Lower lobe of right lung (tissue), 2 donors: Measurements from ENCODE around the gene ZNF416. TPM values are rescaled to one million over a fixed set of nuclear protein-coding genes. Genes with fewer than 3 reads are reported as not detected.

Experiments
- ATAC-seq, 2 donors: fragments of 200-7000 bp; cut with Tn5 transposase; one replicate each; pipeline ENCODE4 v1.9.1; 2020 to 2022; ENCODE audit warnings: mild to moderate bottlenecking in 2 of 2, moderate library complexity in 2 of 2
- DNase-seq: peaks from one replicate; pipeline ENCODE4 v3.0.0-alpha.2; 2020
- H3K27ac ChIP-seq: fragments of 200-600 bp; one replicate; pipeline ENCODE4 v1.8.0; 2022
- H3K27me3 ChIP-seq: fragments of 200-600 bp; one replicate; pipeline ENCODE4 v1.8.0; 2022; ENCODE audit warnings: low read depth
- H3K36me3 ChIP-seq: fragments of 200-600 bp; one replicate; pipeline ENCODE4 v1.8.0; 2022; ENCODE audit warnings: mild to moderate bottlenecking
- H3K4me1 ChIP-seq: fragments of 200-600 bp; one replicate; pipeline ENCODE4 v1.8.0; 2022
- H3K4me3 ChIP-seq: fragments of 200-600 bp; one replicate; pipeline ENCODE4 v1.8.0; 2022; ENCODE audit warnings: mild to moderate bottlenecking
- H3K9me3 ChIP-seq: fragments of 200-600 bp; one replicate; pipeline ENCODE4 v1.8.0; 2022
- CTCF ChIP-seq: fragments of 200-600 bp; IDR thresholded peaks from one replicate; pipeline ENCODE4 v1.8.0; 2022; ENCODE audit warnings: antibody characterized with exemption, mild to moderate bottlenecking
- intact Hi-C: fragments of 100-400 bp; cut with DNase I; formaldehyde crosslinking; loops from one replicate; pipeline ENCODE4 v1.11.0; 2022
- total RNA-seq: library from RNA; stranded (reverse); fragmentation: NEBNext Ultra II Directional; extraction: Animal tissue kit (Norgen Biotek cat#: 25700); gene quantifications from one replicate; pipeline ENCODE4 v1.2.1, GENCODE V29; 2021
- donor health status: DM: no; HTN: yes; CAD: no; lungs with severe emphysema.

The ZNF416 gene
- total RNA-seq, 1 donor from 2014 or later: 5.4 TPM

GRCh38 chr19:57558525-57558924, 20.2 kb downstream of the ZNF416 start:
- Histone ChIP-seq H3K27ac (no peak overlapping the region), H3K36me3 (peaks cover 31% of the 10 kb centered on the region), H3K9me3 (peaks cover 25% of the 10 kb centered on the region), H3K4me1 (peaks cover 21% of the 10 kb centered on the region), H3K27me3 (no peaks in the 10 kb centered on the region), H3K4me3 (peak overlapping the region; percentile 97)
- DNase-seq (no peak), ATAC-seq (no peak)
- no peak for TF ChIP-seq CTCF
- intact Hi-C loops: no loop called here

DNA sequence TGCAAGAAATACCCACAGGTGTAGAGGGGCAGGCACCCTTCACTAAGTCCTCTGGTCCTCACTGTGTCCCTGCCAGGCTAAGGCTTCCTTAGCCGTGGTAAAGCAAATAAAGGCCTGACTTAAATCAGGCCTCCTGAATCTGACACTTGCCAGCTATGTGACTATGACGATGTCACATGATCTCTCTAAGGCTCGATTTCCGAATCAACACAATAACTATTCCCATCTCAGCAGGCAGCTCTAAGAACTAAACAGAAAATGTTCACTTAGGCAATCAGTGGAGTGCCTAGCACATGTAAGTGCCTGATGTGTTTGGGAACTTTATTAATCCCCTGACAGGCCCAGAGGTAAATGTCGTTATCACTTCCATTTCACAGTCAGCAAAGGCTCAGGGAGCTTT, 21.1 kb downstream of the ZNF416 start:
- no peak for TF ChIP-seq CTCF
- Histone ChIP-seq H3K9me3 (peaks cover 26% of the 10 kb centered on the region), H3K27me3 (no peaks in the 10 kb centered on the region), H3K4me1 (peaks cover 21% of the 10 kb centered on the region), H3K36me3 (peaks cover 37% of the 10 kb centered on the region), H3K27ac (no peak overlapping the region), H3K4me3 (no peak overlapping the region)
- ATAC-seq (no peak), DNase-seq (no peak)
- intact Hi-C loops: no loop called here

DNA sequence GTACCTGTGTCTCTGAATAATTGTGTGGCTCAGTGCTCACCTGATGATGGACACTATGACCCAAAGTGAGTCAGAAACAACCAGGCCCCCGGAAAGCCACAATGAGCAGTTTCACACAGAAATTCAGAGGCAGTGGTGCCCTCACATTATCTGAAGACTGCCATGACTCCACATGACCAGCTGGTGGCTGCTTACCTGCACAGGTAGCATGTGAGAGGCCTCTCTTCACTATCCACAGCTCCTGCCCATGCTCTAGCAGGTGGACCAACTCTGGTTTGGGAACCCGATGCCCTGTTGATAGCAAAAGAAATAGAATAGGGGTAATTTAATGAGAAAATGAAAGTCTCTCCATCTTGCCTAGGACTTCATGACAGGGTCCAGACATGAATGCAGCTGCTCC, 26.3 kb downstream of the ZNF416 start:
- Histone ChIP-seq H3K4me1 (no peaks in the 10 kb centered on the region), H3K27ac (no peak overlapping the region), H3K9me3 (peaks cover 72% of the 10 kb centered on the region), H3K36me3 (peaks cover 82% of the 10 kb centered on the region), H3K27me3 (no peaks in the 10 kb centered on the region), H3K4me3 (no peak overlapping the region)
- no peak for TF ChIP-seq CTCF
- intact Hi-C loops: no loop called here
- DNase-seq (no peak), ATAC-seq (no peak)

- Histone ChIP-seq H3K27me3 (no peaks in the 10 kb centered on the region), H3K27ac (no peak overlapping the region), H3K36me3 (peaks cover 75% of the 10 kb centered on the region), H3K9me3 (peaks cover 98% of the 10 kb centered on the region), H3K4me1 (no peaks in the 10 kb centered on the region), H3K4me3 (no peak overlapping the region)
- no peak for TF ChIP-seq CTCF
- DNase-seq (no peak), ATAC-seq (no peak)
- intact Hi-C loops: no loop called here
Observed at GRCh38 chr19:57546513-57546912, 32.2 kb downstream of the ZNF416 start.

DNA sequence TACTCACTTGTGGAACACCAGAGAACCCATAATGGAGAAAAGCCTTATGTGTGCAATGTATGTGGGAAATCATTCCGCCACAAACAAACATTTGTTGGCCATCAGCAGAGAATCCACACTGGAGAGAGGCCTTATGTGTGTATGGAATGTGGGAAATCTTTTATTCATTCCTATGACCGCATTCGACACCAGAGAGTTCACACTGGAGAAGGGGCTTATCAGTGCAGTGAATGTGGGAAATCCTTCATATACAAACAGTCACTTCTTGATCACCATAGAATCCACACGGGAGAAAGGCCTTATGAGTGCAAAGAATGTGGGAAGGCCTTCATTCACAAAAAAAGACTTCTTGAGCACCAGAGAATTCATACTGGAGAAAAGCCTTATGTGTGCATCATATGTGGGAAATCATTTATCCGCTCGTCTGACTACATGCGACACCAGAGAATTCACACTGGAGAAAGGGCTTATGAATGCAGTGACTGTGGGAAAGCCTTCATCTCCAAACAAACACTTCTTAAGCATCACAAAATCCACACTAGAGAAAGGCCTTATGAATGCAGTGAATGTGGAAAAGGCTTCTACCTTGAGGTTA, 40.7 kb downstream of the ZNF416 start:
- Histone ChIP-seq H3K4me3 (no peak overlapping the region), H3K9me3 (peaks cover 100% of the 10 kb centered on the region), H3K27me3 (no peaks in the 10 kb centered on the region), H3K4me1 (no peaks in the 10 kb centered on the region), H3K36me3 (peaks cover 46% of the 10 kb centered on the region), H3K27ac (no peak overlapping the region)
- ATAC-seq (no peak), DNase-seq (no peak)
- intact Hi-C loops: no loop called here
- TF ChIP-seq CTCF: no peak
